Activated CD4-positive, alpha-beta T cell treated with anti-CD3 and anti-CD28 coated beads for 4 hours (primary cell): ENCODE data around the gene WASHC4.
"Not testable (repeated sequence)": the region's sequence is repeated elsewhere in the genome, so short reads cannot be mapped to it uniquely, and the experiment has no call there.

ENCODE experiments used
- DNase-seq, 2 donors: peaks; one replicate each; pipeline ENCODE4 v3.0.0-alpha.2; 2020

The WASHC4 gene

DNA sequence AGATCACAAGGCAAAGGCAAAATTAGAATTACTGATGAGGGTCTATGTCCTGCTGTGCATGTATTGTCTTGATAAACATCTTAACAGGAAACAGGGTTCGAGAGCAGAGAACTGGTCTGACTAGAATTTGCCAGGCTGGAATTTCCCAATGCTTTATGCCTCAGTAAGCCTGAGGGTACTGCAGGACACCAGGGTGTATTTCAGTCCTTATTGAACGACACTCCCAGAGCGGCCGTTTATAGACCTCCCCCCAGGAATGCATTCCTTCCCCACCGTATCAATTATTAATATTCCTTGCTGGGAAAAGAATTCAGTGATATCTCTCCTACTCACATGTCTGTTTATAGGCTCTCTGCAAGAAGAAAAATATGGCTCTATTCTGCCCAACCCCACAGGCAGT lies 12.2 kb upstream of the WASHC4 start:
- not testable (repeated sequence) for DNase-seq

DNA sequence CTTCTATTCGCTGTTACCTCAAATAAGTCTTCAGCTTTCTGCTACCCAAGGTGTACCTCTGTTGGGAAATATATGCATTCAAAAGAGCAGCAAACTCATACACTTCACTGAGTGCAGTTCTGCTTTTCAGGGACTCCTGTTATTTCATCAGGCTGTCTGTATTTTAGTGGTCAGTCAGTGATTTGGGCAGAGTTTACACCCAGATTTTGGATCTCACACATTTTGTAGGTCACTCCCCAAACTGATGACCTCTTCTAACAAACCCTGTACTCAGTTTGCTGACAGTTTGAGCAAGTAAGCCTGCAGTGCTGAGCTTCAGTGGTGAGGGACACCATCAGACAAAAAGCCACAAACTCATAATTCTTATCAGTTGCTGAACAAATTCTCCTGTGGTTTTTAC lies 8.2 kb upstream of the WASHC4 start:
- DNase-seq, result no peak

DNA sequence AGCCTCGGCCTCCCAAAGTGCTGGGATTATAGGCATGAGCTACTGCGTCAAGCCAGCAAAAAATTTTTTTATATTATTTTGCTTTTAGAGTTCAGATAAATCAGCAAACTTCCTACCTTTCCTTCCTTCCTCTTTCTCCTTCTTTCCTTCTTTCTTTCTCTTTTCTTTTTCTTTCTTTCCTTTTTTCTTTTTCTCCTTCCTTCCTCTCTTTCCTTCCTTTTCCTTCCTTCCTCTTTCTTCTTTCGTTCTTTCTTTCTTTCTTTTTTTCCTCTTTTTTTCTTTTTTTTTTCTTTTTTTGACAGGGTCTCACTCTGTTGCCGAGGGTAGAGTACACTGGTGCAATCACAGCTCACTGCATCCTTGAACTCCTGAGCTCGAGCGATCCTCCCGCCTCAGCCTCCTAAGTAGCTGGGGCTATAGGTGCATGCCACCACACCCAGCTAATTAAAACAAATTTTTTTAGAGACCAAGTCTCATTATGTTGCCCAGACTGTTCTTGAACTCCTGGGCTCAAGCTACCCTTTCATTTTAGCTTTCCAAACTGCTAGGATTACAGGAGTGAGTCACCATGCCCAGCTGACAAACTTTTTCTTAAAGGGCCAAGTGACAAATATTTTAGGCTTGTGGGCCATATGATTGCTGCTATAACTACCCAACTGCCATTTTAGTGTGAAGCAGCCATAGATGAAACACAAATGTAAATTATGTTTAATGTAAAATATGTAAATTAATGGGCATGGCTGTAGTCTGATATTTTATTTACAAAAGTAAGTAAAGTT lies 7.1 kb upstream of the WASHC4 start:
- DNase-seq, result no peak

DNA sequence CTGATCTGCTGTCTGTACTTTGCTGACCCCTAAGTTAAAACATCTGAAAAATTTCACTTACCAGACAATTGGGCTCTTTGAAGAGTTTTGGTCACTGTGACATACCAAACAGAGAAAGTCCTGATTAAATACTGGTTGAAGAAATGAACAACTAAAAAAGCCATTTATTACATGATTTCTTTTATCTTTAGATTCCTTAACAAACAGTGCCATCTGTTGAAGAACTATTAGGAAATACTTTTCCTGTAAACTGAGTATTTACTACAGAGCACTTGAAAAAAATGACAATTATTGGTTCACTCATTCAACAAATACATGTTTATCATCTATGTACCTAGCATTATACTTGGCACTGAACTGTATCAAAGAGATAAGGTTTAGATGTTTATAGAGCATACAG lies 6.5 kb upstream of the WASHC4 start:
- no peak for DNase-seq

DNA sequence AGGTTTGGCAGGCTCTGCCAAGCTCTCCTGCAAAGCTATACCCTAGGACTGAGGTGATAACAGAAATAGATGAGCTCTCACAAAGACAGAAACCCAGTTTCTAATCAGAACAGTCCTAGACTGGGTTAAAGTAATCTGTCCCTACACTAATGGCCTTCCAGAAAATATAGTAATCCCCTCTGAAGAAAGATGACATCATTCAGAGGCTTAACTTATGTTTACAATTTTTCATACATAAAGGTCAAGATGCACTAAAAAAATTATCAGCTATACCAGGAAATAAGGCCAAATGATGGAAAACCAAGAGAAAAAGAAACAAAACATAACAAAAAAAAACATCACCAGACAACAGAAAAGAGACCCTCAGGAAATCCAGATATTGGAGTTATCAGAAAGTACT lies 4.9 kb upstream of the WASHC4 start:
- no peak for DNase-seq

DNA sequence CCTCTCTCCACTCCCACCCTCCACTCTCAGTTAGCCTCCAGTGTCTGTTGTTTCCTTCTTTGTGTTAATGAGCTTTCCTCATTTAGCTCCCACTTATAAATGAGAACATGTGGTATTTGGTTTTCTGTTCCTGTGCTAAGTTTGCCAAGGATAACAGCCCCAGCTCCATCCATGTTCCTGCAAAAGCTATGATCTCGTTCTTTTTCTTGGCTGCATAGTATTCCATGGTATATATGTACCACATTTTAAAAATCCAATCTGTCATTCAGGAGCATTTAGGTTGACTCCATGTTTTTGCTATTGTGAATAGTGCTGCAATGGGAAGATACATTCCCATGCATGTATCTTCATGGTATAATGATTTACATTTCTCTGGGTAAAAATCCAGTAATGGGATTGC lies 2.8 kb upstream of the WASHC4 start:
- no peak for DNase-seq

DNA sequence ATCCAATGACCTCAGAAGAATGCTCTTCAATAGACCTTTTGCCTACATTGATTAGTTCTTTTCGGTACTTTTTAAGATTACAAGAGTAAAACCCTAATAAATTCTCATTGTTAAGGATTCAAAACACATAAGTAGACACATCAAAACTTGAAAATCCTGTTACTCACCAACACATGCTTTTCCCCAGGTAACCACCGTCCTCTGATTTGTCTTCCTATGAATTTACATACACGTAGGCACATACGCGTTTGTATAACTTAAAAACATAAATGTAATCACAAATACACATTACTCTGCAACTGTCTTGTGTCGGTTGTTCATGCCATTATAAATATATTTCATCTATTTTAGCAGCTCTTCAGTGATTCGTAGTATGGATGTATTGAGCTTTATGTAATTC lies 910 bp upstream of the WASHC4 start:
- DNase-seq, result no peak

DNA sequence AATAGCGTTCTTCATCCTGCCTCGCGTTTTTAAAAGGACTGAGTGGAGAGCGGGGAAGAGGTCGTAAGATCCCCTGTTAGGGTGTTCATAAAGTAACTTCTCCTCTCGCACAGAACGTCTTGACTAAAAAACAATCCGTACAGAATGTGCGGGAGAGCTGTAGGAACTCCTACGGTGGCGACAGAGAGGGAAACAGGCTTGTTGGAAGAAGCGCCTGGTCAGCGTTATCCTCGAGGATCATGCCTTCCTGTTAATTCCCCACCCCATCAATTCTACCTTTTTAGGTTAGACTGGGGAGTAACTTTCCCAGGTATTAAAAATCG lies 399 bp upstream of the WASHC4 start:
- peak; percentile 5 to 10 for DNase-seq

DNA sequence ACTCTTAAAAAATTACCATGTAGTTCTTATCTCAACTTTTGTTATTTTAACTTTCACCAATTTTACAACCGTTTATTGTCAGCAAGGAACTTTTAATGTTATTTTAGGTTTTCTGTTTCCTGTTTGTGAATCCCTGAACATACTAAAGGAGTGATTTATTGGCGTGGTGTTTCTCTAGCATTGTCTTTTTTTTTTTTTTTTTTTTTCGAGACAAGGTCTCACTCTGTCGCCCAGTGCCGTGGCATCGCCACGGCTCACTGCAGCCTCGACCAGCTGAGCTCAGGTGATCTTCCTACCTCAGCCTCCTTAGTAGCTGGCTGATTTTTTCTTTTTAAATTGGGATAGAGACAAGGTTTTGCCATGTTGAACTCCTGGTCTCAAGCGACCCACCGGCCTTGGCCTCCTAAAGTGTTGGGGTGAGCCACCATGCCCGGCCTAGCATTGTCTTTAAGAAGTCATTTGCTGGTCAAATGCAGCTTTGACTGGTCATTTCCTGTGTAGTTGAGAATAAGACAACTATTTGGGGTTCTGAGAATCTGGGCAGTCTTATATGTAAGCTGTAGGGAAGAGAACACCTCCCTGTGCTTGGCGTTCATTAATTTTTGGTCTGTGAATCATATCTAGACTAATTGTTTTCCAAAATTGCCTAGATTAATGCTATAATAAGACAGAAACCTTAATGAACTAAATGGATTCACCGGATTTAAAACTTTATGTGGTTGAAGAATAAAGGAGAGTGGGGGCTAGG lies 2.1 kb downstream of the WASHC4 start:
- no peak for DNase-seq

DNA sequence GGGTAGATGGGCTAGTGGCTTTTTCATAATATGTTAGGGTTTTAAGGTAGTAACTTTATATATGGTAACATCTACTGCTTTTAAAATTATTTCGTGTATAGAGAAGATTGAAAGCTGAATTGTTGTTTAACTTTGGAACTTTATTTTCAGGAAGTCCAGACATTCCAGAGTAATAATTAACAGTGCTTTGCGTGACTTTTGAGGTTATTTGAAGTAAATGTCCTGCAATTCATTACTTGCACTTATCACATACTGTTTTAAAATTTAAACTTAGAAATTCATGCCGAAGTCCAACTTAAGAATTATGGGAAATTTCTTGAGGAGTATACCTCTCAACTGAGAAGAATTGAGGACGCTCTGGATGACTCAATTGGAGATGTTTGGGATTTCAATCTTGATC lies 3.3 kb downstream of the WASHC4 start:
- DNase-seq, result no peak

DNA sequence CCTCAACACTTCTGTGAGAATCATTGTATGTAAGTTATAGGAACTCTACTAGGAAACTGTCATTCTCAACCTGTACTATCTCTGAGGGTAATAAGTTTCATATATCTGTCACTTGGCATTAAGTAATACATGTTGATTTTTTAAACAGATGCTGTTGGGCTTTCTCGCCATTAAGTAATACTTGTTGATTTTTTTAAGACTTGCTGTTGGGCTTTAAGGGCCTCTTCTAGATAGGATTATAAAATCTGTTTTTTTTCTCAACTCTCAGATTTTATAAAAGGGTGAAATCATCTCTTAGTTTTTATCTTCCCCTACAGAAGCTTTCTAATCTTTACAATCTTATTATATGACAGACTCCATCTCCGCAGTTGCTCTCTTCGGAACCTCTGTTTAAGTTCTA lies 5.6 kb downstream of the WASHC4 start:
- no peak for DNase-seq

DNA sequence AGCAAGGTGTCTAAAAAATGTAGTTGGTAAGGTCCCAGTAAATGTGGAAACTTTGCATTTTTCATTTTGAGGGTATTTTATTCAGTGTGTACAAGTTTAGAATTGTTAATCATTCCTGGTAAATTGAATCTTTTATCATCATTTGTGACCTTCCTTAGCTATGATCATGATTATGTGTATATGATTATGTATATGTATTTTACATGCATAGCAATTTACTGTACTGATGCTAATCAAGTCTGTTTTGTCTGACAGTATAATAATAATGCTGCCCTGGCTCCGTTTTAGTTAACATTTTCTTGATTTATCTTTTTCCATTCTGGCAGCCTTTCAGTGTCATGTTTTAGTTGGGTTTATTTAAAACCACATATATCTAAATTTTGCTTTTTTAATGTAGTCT lies 9.4 kb downstream of the WASHC4 start:
- no peak for DNase-seq

DNA sequence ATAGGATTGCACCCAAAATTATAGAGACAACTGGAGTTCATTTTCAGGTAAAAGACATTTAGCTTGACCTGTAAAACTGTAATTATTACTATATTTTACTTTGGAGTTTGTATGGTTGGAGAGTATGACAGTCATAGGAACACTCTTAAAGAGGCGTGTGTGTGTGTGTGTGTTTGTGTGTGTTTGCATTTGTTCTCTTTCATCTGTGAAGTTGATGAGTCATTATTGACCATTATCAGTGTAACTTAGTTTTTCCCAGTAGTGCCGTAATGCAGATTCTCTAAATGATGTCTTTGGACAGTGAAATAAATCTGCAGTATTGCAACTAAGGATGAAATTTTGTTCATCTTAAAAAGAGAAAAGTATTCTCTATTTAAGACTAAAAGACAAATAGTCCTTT lies 13.0 kb downstream of the WASHC4 start:
- no peak for DNase-seq

DNA sequence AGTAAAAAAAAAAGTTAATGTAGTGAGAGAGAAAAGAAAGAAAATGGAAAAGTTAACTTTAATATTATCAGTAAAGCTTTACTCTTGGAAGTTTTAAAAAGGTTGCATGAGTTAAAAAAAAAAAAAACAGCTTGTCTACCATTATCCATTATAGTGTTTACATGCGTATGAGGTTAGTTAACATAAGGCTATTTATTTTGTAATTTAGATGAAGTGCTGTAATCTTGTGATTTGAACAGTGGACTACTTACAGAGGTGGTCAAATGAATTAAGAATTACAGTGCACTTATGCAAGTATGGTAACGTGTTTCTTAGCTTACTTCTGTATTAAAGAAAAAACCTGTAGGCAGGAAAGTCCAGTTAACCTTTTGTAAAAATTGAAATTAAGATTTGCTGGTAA lies 30.7 kb downstream of the WASHC4 start:
- no peak for DNase-seq

DNA sequence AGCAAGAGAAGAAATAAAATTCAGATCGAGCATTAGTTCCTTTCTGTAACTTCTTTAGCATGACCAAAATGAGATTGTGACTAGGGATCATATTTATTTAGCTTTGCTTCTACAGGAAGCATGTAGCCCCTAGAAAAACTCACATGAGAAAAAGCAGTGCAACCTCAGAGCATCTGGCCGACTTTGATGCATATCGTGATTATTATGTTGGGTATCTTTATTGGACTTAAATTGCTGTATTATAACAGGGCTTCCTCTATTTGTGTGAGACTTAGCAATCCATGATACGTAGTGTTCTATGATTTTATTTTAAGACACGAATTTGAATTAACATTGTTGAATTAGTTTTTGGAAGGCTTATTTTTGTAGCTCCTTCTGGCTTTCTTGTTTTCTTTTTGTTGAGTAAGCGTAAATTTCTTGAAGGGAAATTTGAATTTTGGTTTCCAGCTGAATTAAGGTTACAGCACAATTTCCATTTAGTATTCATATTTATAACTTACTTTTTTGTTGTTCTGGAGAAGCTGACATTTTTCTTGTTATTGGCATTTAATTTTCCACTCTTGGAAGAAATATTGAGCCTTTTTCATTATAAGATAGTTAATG lies 33.9 kb downstream of the WASHC4 start:
- no peak for DNase-seq

DNA sequence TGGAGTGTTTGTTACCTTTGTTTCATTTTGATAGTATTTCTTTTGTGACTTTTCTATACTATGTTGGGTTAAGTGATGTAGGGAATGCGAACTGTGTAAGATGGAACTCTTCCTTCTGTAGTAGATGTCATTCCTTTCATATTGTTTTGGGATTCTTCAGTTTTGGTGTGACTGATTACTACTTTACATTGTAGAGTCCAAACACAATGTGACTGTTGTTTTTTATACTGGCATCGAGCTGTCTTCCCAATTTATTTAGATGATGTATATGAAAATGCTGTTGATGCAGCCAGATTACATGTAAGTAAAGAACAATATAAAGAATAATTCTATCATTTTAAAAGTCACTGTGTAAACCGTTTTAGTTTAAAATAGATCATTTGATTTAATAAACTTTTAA lies 34.7 kb downstream of the WASHC4 start:
- DNase-seq, result no peak

DNA sequence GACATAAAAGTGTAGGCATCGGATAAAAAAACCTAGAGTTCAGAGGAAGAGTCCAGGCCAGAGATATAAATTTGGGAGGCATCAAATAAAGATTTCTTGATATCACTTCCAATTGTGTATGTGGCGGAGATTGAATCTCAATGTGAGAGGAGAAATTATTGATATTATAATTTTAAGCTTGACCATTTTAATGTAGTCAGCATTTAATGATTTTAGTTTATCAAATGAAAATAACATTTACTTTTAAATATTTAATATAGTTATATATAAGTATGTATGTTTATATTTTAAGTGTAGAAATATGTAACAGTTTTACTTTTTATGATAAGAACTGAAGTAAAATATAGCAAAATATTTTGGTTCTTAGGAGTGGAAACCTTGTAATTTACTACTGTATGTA lies 48.7 kb downstream of the WASHC4 start:
- DNase-seq, result no peak

DNA sequence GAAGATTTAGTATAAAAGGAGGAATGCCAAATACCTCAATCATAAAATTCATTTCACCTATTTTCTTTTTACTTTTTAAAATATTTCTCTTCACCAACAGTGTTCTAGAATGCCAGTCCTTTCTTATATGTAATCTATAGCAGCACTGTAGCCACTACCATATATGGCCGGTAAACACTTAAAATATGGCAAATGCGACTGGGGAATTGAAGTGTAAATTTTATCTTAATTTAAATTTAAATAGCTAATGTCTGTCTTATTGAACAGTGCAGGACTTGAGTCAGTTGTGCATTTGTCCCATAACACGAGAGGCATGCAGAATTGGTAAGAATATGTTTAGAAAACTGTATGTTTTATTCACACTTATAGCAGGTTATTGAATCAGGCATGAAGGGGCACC lies 50.1 kb downstream of the WASHC4 start:
- no peak for DNase-seq

DNA sequence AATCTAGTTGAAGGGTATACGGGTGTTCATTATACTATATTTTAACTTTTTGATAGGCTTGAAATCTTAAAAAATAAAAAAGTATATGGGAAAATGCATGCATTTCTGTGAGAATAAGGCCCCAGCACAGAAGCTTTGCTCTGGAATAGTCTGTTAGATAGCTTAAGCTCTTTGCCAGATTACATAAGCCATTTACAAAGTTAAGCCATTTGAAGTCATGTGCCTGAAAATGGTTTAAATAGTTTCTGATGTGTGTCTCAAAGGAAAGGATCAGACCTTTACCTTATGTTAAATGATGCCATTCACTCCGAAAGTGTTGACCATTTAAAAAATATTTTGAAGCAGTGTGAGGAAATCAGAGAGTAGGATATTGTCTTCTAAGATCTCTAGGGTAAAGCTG lies 51.3 kb downstream of the WASHC4 start:
- no peak for DNase-seq

DNA sequence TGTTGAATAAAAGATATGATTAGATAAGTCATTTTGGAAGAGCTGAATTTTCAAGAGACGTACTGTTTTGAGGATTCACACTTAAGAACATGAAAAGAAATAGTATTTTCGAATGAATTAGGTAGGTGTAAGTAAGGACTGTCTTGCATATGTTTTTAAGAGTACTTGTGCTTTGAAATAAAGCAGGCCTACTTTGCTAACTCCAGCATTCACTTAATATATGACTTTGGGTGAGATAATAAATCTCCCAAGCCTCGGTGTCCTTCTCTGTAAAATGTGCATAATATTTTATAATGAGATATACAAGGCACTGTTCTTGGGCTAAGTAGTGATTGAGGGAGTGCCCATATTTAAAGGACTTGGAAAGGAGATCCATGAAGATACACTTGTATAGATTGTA lies 54.6 kb downstream of the WASHC4 start:
- DNase-seq, result no peak

DNA sequence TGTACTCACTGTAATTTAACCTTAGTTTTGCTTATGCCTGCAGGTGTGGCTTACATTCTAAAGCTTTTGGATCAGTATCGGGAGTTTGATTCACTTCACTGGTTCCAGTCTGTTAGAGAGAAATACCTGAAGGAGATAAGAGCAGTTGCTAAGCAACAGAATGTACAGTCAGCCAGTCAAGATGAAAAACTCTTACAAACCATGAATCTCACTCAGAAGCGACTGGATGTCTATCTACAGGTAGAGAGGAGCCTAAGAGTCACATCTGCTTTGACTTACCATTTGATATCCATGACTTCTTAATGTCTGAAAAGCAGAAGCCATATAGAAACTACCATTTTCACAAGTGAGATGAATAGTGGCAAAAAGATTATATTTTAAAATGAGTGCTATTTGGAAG lies 56.5 kb downstream of the WASHC4 start:
- DNase-seq, result no peak

DNA sequence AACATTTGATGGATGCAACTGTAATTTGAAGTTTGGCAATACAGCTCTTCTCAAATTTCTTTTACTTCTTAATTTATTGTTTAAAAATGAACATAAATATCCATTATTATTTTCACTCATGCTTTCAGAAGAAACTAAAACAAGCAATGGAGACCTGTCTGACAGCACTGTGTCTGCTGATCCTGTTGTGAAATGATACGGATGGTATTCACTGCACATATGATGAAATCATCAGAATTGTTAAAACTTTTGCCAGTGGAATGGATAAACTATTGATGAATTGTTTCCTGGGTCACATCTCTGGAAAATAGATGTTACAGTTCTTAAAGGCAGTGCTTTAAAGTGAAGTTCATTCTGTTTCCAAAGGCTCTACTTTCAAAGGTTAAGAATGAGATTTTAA lies 59.2 kb downstream of the WASHC4 start:
- no peak for DNase-seq

DNA sequence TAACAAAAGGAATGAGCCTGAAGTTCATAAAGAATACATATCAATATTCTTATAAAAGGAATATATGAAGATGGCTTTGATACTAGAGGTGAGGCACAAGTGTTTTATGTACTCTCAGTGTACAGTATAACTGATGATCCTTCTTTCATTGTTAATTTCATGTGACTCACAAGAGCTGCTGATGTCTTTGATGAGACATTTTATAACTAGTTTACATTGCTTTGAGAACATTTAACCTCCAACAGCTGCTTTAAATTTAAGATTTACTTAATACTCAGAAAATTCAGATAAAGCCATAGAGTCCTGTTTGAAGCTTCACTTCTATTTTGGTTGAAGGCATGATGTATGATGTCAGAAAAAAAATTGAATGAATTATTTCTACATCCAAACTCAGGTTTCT lies 59.8 kb downstream of the WASHC4 start:
- no peak for DNase-seq

DNA sequence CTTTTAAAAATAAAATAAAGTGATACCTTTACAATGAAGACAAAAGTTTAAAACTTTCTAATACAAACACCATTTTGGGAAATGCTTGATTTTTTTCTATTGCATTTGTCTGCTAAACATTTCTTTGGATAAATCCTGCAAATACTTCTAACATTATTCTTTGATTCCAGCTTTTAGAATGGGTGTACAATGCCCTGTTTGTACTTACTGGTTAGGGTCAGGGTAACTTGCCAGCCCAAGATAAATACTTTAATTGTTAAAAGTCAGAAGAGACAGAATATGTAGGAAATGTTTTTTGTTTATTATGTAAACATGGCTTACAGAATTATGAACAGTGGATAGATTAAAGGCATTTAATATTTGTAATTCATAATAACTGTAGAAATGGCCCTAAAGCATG lies 60.5 kb downstream of the WASHC4 start:
- no peak for DNase-seq

DNA sequence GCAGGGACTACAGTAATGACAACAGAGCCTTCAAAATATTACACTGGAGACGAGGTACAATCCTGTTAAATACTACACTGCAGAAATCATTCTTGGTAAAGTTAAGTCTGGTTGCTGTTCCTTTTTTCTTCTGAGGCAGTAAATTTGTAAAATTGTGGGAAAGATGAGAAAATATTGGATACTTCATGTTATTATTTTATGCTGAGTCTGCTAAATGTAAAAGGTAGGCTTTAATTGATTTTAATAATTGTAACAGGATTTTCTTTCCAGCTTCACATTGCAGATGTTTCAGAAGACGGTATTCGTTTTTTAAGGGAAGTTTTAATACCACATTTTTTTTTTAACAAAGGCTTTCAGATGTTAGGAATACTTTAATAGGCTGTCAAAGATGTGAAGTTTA lies 62.6 kb downstream of the WASHC4 start:
- no peak for DNase-seq
